HG03064 (cell line): ENCODE results near the gene HOXA7.

Experiments
- ATAC-seq: cut with Tn5 transposase; IDR thresholded peaks from one replicate; pipeline ENCODE4 v1.9.1; 2021; ENCODE audit warnings: low read depth; ENCODE audit not compliant: unreplicated experiment

The HOXA7 gene

DNA sequence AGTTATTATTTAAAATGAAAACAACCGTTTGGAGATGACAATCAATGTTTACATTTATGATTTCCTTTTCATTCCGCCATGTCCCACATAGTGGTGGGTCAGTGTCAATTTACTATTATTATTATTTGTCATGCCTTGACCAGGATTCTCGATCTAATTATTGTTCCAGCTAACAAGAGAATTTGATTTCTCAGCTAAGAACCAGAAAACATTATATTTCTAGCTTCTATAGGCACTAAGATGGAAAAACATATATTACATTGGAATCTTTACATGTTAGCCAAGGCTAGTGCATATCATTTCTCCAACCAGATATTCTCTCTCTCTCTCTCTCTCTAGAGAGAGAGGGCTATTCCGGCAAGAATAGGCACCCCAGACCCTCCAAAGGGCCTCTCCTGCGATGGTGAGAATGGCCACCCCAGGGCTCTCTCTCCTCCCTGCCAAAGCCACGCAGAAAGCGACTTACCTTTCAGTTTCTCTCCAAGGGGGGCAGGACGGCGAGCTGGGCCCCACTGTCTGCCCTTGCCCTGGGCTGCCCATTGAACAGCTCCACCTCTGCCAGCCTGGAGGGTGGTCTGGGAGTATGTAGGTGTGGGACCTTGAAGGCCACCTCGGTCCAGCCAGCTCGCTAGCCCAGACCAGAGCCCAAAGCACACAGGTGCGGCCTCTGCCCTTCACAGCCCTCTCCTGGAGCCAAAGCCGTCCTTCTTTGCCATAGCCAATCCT is 6.5 kb downstream of the HOXA7 start:
- no peak for ATAC-seq

DNA sequence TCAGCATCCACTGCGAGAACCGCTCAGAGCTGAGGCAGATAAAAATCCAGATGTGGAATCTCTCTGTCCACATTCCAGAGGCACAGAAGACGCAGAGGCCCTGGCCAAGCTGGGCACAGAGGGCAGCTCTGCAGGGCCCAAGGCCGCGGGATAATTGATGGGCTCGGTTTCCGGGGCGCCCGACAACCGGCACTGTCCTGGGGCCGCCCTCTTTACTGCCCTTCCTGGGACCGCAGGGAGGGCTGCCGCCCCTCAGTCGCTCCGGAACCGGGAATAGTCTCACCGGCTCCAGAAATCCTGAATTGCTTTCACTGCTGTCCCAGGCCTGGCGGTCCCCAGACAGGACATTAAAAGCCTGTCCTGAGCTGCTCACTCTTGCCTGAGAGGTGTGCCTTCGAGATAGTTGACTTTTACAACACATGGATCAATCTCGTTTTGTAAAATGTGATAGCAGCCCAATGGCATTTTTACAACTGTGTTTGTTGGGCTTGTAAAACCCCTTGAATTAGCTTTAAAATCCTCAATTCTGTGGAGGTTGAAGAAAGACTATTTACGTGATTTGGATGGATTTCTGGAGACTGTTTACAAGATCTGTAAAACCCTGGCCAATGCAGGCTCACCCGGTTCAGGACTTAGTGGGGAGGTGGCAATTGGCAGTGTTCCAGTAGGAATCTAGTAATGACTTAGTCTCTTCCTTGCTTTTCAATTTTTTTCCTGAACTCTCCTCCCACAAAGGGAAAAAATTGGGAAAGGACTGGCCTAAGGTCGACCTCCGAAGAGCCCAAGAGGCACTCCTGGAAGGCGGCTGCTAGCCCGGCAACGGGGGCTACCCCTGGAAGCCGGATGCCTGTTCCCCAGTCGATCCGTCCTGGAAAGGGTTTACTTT is 7.5 kb downstream of the HOXA7 start:
- no peak for ATAC-seq

DNA sequence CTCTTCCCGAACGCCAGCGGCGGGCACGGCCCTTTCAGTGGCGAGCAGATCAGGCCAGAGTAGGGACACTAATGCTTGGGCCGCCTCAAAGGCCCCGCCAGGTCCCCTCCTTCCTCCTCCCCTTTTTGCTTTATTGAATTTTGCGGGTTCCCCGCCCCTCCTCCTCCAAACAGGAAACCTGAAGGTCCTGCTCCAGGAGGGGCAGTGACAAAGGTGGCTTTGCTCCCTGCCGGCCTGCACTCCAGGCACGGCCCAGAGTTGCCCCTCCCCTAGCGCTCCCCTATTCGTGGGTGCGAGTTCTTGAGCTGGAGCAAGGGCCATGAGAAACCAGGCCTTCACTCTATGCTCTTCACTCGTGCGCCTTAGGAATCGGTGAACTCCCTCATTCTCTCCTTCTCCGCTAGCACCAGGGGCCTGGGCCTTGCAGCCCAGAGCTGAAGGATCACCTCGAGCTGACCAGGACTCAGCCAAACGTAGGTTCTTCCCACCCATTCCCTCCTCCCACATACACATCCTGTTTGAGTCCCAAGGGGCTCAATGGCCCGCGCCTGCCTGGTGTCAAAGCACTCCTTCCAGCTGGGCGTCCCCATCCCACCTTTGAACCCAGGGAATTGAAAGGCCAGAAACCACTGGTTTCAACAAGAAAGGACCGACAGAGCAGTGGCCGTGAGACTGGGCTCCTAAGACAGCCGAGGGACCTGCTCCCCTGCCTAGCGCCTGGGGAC is 8.3 kb downstream of the HOXA7 start:
- no peak for ATAC-seq

DNA sequence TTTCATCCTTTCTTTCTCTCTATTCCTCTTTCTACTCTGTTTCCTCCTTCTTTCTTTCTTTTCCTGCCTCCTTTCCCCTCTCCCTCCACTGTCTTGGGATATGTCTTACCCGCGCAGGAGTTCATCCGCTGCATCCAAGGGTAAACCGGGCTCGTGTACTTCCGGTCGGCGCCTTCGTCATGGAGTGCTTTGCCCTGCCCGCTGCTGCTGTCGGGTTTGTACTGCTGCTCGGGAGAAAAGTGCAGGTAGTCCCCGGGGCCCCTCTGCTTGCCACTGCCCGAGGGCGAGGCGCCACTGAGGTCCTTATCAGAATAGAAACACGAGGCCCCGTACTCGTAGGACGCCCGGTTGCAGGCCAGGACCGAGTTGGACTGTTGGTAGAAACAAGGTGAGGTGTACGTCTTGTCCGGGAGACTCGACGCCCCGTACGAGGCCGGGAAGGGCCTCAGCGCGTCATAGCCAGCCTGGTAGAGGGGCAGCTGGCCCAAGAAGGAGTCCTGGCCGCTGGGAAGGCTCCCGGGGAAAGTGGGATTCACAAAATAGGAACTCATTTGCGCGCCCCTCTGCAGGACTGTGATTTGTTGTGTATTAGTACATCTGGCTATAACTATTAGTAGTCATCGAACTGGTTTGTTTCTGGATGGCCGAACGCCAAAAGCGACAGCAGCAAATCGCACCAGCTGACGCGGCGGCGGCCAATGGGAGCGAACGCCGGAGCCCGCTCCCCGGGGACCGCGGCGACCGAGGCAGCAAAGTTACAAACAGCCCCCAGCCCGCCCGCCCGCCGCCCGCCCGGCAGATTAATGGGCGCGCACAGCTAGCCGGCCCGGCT is 9.1 kb downstream of the HOXA7 start, which contains the start of gene HOXA6:
Gene HOXA6 (minus strand): TSS at position 576 of the 832 bp plus-strand sequence. CDS start 25 bp downstream, at position 551.
- ATAC-seq: no peak

DNA sequence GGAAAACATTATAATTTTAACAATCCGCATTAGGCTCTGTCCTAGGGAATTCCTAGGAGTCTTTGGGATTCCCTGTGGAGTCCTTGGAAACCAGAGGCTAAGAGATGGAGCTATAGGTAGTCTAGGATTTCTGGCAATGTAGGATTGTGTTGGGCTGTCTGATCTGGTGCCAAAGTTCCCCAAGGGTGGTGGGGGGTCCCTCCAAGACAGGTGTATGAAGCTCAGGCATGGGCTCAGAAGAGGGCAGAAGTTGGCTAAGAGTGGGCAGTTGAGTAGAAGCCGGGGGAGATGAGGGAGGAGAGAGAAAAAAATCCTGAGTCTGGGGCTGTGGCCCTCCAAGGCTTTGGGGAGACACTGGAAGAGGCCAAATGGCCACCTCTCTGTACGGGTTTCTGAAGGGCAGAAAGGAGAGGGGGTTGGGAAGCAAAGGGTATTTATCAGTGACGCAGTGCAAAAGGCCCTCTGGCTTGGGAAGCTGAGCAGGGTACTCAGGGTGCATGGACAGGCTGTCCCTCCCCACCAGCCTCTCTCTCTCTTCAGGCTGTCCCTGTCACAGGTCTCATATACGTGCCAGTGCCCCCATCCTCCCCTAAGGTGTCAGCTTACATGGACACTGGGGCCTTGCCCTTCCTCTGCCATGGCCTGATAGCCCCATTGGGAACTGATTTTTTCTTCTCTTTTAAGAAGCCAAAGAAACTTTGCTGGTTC is 9.8 kb downstream of the HOXA7 start:
- ATAC-seq: no peak

DNA sequence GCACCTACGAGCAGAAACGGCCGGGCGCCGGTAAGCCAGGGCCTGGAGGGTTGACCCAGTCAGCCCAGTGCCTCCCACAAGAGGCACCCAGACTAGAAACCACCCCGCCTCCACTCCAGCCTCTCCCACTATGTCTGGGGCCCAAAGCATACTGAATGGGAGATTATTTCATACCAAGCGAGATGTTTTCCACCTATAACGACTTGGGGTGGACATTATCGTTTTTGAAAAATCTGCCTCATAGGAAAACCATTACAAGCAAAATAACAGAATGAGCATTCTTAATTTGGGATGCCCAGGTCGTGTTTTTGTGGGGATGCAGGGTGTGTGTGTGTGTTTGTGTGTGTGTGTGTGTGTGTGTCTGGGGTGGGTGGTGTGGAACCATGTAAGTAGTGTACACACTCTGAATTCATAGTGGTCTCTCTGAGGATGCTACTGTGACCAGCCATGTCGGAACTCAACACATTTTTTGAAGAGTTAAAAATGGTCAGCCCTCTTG is 10.5 kb downstream of the HOXA7 start:
- ATAC-seq: no peak

DNA sequence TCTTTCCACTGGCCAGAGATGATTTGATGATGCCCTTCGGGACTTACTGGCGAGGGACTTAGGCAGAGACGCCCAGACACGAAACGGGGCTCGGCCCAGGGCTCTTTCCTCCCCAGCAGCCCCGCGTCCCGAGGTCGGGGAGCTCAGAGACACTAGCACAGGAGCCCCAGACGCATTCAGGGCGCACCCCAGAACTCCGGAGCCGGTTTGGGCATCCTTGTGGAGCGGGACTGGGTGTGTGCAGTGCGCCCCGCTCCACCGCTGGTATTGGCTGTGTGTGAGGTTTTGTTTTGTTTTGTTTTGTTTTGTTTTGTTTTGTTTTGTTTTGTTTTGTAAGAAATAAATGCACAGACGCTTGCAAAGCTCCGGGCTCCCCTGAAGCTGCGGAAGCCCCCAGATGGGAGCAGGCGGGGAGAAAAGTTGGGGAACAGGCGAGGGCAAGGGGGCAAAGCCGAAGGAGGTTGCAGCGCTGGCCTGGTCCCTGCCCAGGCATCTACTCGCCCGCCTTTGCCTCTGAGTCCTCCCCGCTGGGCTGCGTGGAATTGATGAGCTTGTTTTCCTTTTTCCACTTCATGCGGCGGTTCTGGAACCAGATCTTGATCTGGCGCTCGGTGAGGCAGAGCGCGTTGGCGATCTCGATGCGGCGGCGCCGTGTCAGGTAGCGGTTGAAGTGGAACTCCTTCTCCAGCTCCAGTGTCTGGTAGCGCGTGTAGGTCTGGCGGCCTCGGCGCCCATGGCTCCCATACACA is 11.1 kb downstream of the HOXA7 start:
- ATAC-seq: no peak

DNA sequence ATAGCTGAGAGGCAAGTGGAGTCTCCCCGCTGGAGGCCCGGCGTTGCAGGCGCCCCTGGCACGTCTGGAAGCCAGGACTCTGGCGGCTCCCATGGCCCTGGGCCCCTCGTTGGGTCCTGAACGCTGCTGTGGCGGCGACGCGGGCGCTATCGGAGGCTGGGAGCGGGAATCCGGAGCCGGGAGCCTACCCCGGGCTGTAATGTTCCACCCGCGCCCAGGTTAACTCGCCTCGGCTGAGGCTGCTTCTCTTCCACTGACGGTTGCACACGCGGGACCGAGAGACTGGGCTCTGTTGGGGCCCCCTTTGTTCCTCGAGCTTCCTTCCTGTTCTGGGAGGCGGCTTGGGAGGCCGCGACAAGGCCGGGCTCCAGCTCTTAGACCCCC is 11.7 kb downstream of the HOXA7 start:
- ATAC-seq: no peak

DNA sequence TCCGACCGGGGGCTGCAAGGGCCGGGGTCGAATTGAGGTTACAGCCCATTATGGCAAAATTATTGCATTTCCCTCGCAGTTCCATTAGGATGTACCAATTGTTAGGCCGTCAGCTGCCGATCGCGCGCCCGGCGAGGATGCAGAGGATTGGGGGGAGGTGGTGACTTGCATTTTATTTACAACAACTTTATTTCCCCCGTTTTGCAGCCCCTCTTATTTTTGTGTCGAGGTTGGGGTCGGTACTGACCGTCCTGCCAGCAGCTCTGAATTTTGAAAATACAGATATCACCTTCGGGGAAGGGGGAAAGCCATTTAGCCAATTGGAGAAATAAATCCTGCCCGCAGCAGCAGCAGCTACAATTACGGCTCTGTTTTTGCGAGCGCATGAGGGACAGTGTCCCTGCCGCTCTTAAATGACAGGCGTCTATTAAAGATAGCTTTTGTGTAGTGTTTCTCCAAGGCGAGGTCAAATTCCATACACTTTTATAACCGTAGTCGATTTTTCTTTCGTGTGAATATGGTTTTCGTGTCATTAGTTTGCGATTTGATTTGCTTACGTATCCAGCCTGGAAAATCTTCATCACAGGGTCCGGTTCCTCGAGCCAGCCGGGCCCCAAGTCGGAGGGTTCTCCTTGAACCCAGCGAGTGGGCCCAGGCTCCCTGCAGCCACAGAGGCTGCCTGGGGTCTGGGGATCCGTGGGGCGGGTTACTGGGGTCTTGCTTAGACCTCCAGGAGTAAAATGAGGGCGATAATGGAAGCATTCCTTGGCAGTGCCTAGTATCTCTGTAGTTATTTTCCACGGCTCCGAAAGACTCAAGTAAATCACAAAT is 12.3 kb downstream of the HOXA7 start:
- ATAC-seq: no peak

DNA sequence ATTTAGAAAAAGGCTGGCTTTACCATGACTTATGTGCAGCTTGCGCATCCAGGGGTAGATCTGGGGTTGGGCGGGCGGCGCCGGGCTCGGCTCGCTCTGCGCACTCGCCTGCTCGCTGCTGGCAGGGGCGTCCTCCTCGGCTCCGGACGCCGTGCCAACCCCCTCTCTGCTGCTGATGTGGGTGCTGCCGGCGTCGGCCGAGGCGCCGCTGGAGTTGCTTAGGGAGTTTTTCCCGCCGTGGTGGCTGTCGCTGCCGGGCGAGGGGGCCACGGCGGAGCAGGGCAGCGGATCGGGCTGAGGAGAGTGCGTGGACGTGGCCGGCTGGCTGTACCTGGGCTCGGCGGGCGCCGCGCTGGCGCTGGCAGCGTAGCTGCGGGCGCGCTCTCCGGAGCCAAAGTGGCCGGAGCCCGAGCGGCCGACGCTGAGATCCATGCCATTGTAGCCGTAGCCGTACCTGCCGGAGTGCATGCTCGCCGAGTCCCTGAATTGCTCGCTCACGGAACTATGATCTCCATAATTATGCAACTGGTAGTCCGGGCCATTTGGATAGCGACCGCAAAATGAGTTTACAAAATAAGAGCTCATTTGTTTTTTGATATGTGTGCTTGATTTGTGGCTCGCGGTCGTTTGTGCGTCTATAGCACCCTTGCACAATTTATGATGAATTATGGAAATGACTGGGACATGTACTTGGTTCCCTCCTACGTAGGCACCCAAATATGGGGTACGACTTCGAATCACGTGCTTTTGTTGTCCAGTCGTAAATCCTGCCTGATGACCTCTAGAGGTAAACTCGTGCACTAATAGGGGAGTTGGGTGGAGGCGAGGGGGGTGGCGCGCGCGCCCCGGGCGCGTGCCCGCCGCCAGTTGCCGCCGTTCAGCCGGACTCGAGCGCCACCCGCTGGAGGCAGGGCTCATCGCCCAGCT is 13.2 kb downstream of the HOXA7 start, which contains the start of gene HOXA5:
Gene HOXA5 (minus strand): TSS at position 659 of the 927 bp plus-strand sequence. CDS start 74 bp downstream, at position 585.
- ATAC-seq: no peak

DNA sequence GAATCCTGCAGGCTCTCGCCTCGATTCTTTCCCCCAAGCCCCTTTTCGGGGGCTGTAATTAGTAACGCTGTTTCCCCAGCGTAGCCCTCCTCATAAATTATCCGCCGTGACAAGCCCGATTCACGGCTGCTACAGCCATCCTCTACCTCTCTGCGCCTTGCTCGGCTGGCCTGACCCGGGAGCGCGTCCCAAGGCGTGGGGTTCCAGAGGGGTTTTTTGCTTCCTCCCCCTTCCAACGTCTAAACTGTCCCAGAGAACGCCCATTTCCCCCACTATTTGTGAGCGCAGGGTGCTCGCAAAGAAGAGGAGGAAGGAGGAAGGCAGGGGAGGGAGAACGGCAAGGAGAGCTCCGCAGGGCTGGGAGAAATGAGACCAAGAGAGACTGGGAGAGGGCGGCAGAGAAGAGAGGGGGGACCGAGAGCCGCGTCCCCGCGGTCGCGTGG is 13.9 kb downstream of the HOXA7 start:
- no peak for ATAC-seq

DNA sequence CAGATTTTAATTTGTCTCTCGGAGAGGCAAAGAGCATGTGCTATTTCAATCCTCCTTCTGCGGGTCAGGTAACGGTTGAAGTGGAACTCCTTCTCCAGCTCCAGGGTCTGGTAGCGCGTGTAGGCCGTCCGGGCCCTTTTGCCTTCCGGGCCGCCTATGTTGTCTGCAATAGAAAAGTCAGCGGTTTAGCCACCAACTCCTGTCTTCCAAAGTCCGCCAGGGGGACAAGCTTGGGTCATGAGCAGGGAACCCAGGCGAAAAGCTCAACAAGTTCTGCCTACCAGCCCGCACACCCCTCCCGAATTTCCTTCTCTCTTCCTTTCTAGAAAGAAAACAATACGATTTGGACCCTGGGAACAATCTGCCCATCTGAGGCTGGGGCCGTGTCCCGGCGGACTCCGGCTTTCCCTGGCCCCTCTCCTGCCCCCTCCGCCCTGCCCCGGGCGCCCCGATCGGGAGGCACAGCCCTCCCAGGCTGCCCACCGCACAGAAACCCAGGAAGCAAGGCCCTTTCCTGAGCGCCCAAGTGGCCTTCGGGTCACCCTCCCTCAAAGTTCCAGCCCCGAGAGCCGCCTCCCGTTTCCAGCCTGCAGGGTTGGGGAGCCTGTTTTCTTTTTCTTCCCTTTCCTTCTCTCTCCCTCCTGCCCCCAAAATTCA is 14.4 kb downstream of the HOXA7 start:
- ATAC-seq: no peak

DNA sequence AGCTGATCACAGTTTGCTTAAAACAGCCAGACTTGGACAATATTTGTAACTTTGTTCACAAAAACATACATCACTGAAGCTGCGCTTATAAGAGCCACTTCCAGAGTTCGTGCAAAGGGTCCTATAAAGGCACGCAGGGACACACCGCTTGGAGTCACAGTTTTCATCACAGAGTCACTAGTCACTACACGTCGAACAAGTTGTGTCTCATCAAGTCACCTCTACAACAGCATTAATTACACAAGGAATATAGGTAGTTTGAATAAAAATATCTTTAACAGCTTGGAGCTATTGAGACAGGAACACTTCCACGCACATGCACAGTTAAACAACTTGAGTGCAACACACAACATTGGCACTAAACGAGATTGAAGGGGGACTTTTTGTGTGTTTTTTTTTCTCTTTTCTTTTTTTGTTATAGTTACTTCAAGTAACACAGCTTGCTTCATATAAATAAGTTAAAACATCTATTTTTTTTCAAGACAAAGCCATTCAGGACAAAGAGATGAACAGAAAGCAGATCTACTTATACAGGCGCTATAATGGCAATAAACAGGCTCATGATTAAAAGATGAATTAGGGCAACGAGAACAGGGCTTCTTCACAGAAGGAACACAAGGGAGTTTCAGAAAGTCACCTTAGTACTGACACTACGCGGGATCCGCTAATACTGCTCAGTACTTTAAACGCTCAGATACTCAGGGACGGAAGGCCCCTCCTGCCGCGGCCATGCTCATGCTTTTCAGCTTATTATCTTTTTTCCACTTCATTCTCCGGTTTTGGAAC is 15.1 kb downstream of the HOXA7 start:
- no peak for ATAC-seq

DNA sequence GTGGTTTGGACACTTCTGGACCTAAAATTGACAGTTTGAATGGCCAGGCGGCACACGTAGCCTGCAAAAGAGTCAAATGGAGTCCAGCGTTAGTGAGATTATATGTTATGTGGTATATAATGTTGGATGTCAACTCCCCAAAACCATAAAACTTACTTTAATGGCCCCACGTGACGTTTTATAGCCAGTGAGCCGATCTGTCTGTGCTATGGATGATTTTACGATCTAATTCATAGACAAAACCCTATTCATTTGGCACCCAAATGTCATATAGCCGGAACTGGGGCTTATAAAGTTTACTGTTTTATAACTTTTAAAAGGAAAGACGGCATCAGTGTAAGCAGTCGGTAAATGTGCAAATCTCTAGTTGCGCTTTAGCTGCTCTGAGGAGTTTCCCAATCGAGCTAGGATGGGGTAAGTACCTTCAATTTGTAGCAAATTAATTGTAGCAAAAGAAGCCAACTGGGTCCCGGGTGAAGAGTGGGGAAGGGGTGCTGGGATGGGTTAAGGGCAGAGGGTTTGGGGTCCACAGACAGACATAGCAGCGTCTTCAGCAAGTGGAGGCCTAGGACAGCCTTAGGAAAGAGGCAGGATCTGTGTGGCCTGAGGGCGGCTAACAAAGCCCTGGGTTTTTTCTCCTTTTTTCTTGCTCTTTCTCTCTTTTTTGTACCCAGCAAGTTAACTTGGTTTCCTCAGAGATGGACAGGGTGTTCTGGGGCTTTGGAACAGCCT is 16.2 kb downstream of the HOXA7 start:
- ATAC-seq: no peak
